Small intestine (tissue), 7 donors: ENCODE results near the gene PFKFB4. TPM values are rescaled to one million over a fixed set of nuclear protein-coding genes. Genes with fewer than 3 reads are reported as not detected.

Experiments
- DNase-seq, 2 donors: peaks; one replicate each; pipeline versions ENCODE4 v3.0.0 to v3.0.0-alpha.2; 2013
- FAIRE-seq: peaks from 2 replicates; lab custom pipeline; 2012; peaks lifted over from hg19 to GRCh38; lab: Jason Lieb, UNC
- H3K27ac ChIP-seq, 3 donors: one replicate each; pipeline ENCODE4 v1.5.1; 2013; ENCODE audit warnings: low read length in 2 of 3, mild to moderate bottlenecking in 2 of 3, control low read depth in 1 of 3, inconsistent platforms in 1 of 3, low read depth in 1 of 3, moderate library complexity in 1 of 3
- H3K27me3 ChIP-seq, 3 donors: one replicate each; pipeline ENCODE4 v1.6.1; 2013; ENCODE audit warnings: low read length in 3 of 3, inconsistent platforms in 1 of 3; ENCODE audit not compliant: control insufficient read depth in 3 of 3, insufficient read depth in 3 of 3
- H3K36me3 ChIP-seq, 3 donors: one replicate each; pipeline ENCODE4 v1.6.1; 2013; ENCODE audit warnings: low read length in 3 of 3, inconsistent platforms in 1 of 3, low read depth in 1 of 3, mild to moderate bottlenecking in 1 of 3, moderate library complexity in 1 of 3; ENCODE audit not compliant: control insufficient read depth in 3 of 3, insufficient read depth in 2 of 3
- H3K4me1 ChIP-seq, 3 donors: one replicate each; pipeline ENCODE4 v1.6.1; 2013; ENCODE audit warnings: low read length in 2 of 3, inconsistent platforms in 1 of 3, low read depth in 1 of 3, mild to moderate bottlenecking in 1 of 3, moderate library complexity in 1 of 3; ENCODE audit not compliant: control insufficient read depth in 3 of 3, insufficient read depth in 2 of 3
- H3K4me3 ChIP-seq, 3 donors: one replicate each; pipeline ENCODE4 v1.5.1; 2013; ENCODE audit warnings: low read length in 3 of 3, control low read depth in 1 of 3, inconsistent platforms in 1 of 3, low read depth in 1 of 3, mild to moderate bottlenecking in 1 of 3, moderate library complexity in 1 of 3
- H3K9me3 ChIP-seq, 2 donors: one replicate each; pipeline ENCODE4 v1.6.1; 2013; ENCODE audit warnings: low read depth in 1 of 2, low read length in 1 of 2; ENCODE audit not compliant: control insufficient read depth in 2 of 2, insufficient read depth in 1 of 2
- WGBS, 3 donors: extraction: QIAGEN DNeasy Blood & Tissue Kit; methylation state at CpG; one replicate each; pipeline ENCODE4 v1.1.7; 2013; 5-methylcytosine and 5-hydroxymethylcytosine counted together
- polyA plus RNA-seq, 4 donors: library from polyadenylated mRNA; stranded (reverse) in 3 of 4; unstranded in 1 of 4; fragments of 200-250 nt in 3 of 4; fragments of 120-200 nt in 1 of 4; gene quantifications; one replicate each; pipeline versions ENCODE4 v1.2.1 to v1.2.3, GENCODE V29; 2013
- donor health status: healthy with polysubstance abuse.
- donor health status: control.
- donor health status: control.
- donor health status: Bipolar disorder and iron deficiency.
- donor health status: healthy.

PFKFB4 gene
- polyA plus RNA-seq, 4 donors = 11.3 to 44.5 (median 19.1) TPM

DNA sequence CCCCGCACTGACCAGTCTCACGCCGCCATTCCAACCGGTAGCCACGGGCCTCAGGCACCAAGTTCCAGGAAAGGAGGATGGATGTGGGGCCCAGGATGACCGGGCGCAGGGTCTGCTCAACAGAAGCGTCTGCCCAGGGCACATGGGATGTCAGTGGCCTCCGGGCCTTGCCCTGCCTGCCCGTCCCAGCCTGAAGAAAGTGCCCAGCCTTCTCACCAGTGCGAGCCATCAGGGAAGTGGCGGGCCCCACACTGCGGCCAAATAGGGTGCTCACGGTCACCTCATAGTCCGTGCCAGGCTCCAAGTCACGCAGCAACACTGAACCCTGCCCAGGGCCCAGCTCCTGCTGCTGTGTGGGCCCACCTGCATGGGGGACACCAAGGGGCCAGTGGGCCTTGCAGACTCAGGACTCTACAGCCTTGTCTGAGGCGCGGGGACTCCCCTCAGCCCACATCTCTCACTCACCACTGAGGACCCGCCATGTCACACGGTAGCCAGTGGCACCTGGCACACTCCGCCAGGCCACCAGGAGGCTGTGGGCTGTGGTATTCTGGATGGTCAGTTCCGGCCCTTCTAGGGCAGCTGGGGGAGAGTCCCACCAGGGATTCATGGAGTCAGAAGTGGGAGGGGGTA is 35.4 kb upstream of the PFKFB4 start:
- no peak for FAIRE-seq
- DNase-seq = no peak
- Histone ChIP-seq H3K36me3 (peaks cover 0 to 60% (median 0%) of the 10 kb centered on the region in 3 donors), H3K4me1 (peaks cover 0 to 17% (median 0%) of the 10 kb centered on the region in 3 donors), H3K4me3 (no peak overlapping the region), H3K27me3 (peaks cover 0 to 11% (median 6%) of the 10 kb centered on the region in 3 donors), H3K27ac (no peak overlapping the region), H3K9me3 (no peaks in the 10 kb centered on the region)
- 89 to 92% (median 89%) methylated on average over 17 to 22 of the region's 22 CpGs for WGBS, 3 donors

DNA sequence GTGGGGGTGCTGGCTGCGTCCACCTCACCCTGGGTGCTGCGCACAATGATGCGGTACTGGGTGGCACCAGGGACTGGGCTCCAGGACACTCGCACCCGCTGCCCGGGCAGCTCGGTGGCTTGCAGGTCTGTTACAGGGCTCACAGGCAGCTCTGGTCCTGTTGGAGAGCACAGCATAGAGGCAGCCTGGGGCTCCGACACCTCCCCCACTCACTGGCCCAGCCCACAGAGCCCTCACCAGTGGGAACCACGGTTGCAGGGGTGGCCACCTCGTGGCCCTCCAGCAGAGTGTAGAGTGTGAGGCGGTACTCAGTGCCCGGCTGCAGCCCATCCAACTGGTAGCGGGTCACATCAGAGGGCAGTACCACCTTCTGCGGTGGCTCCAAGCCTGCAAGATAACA is 34.8 kb upstream of the PFKFB4 start:
- Histone ChIP-seq H3K27me3 (peaks cover 0 to 11% (median 6%) of the 10 kb centered on the region in 3 donors), H3K27ac (no peak overlapping the region), H3K9me3 (no peaks in the 10 kb centered on the region), H3K36me3 (peaks cover 0 to 60% (median 0%) of the 10 kb centered on the region in 3 donors), H3K4me3 (no peak overlapping the region), H3K4me1 (peaks cover 0 to 17% (median 0%) of the 10 kb centered on the region in 3 donors)
- no peak for FAIRE-seq
- DNase-seq = no peak
- WGBS, 3 donors = 87 to 91% (median 90%) methylated on average over 14 of the region's 14 CpGs

DNA sequence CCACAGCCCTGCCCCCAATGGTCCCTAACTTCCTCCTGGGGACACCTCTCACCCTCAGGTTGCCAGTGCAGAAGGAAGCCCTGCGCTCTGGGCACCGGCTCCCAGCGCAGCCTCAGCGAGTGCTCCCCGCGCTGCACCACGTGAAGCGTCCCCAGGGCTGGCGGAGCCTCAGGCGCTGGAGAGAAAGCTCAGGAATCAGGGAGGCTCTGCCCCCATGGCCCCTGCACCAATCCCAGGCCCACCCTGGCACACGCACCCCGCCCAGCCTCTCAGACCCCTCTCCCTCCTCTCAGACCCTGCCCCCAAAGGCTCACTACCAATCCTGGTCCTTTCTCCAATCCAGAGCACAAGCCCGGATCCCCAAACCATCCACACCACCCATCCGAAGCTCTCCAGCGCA is 31.6 kb upstream of the PFKFB4 start:
- Histone ChIP-seq H3K27ac (no peak overlapping the region), H3K27me3 (peaks cover 0 to under 1% (median 0%) of the 10 kb centered on the region in 3 donors), H3K4me1 (no peaks in the 10 kb centered on the region), H3K4me3 (no peak overlapping the region), H3K9me3 (no peaks in the 10 kb centered on the region), H3K36me3 (peaks cover 0 to 89% (median 0%) of the 10 kb centered on the region in 3 donors)
- FAIRE-seq = no peak
- DNase-seq = no peak
- 64 to 73% (median 65%) methylated on average over 14 to 15 of the region's 15 CpGs for WGBS, 3 donors

DNA sequence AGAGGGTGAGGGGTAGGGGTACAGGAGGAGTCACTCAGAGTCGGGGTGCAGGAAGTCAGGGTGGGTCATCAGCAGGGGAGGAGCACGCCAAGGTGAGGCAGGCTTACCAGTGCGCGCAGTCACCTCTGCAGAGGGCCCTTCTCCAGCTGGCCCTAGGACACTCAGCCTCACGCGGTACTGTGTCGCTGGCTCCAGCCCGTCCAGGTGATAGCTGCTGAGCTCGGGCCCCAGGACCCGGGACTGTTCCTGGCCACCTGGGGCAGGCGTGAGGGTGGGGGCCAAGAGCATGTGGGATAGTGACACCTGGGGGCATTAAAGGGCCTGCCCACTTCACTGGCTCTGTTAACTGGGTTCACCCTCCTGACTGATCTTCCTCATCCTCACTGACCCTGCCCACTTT is 31.1 kb upstream of the PFKFB4 start:
- Histone ChIP-seq H3K27ac (no peak overlapping the region), H3K36me3 (peaks cover 0 to 89% (median 0%) of the 10 kb centered on the region in 3 donors), H3K27me3 (no peaks in the 10 kb centered on the region), H3K4me3 (no peak overlapping the region), H3K9me3 (no peaks in the 10 kb centered on the region), H3K4me1 (no peaks in the 10 kb centered on the region)
- FAIRE-seq (no peak), DNase-seq (no peak)
- WGBS, 3 donors = 41 to 80% (median 69%) methylated on average over 8 to 11 of the region's 11 CpGs

DNA sequence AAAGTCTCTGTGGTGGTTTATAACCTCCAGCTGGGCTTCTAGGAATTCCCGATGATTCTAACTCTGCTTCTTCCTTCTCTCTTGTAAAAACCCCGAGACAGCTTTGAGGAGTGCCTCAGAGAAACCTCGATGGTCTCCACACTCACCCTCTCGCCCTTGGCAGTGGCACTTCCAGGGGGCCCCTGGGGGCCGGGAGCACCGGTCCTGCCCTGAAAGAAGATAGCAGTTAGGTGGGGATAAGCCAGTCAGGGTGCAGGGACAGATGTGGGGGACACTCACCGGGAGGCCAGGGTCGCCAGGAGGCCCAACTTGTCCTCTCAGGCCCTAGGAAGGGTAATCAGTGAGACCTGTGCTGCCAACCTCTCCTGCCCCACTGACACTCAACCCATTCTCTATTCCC is 28.8 kb upstream of the PFKFB4 start:
- FAIRE-seq (no peak), DNase-seq (no peak)
- no peak overlapping the region for H3K27ac ChIP-seq
- 65 to 85% (median 70%) methylated on average over 8 of the region's 8 CpGs for WGBS, 3 donors
- no peak overlapping the region for H3K4me3 ChIP-seq
- H3K27me3 ChIP-seq = no peaks in the 10 kb centered on the region
- H3K4me1 ChIP-seq = no peaks in the 10 kb centered on the region
- peaks cover 0 to 90% (median 0%) of the 10 kb centered on the region in 3 donors for H3K36me3 ChIP-seq
- no peaks in the 10 kb centered on the region for H3K9me3 ChIP-seq

DNA sequence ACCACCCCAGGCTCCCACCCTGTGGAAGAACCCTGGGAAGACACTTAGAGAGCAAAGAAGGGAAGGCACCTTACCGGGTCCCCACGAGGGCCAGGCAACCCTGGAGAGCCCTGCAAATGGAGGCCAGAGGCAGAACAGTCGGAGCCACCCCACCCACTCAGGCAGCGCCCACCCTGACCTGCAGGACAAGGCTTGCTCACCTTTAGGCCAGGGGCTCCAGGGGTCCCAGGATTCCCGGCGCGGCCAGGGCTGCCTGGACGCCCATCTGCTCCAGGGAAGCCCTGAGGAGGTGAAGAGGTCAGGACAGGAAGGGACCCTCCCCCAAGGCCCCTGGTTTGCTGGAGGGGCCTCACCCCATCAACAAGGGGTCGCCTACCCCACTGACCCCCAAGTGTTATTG is 28.2 kb upstream of the PFKFB4 start:
- Histone ChIP-seq H3K4me3 (no peak overlapping the region), H3K27ac (no peak overlapping the region), H3K36me3 (peaks cover 0 to 88% (median 0%) of the 10 kb centered on the region in 3 donors), H3K9me3 (no peaks in the 10 kb centered on the region), H3K4me1 (no peaks in the 10 kb centered on the region), H3K27me3 (no peaks in the 10 kb centered on the region)
- FAIRE-seq = no peak
- no peak for DNase-seq
- WGBS, 3 donors = 85 to 87% (median 86%) methylated on average over 7 to 9 of the region's 9 CpGs

DNA sequence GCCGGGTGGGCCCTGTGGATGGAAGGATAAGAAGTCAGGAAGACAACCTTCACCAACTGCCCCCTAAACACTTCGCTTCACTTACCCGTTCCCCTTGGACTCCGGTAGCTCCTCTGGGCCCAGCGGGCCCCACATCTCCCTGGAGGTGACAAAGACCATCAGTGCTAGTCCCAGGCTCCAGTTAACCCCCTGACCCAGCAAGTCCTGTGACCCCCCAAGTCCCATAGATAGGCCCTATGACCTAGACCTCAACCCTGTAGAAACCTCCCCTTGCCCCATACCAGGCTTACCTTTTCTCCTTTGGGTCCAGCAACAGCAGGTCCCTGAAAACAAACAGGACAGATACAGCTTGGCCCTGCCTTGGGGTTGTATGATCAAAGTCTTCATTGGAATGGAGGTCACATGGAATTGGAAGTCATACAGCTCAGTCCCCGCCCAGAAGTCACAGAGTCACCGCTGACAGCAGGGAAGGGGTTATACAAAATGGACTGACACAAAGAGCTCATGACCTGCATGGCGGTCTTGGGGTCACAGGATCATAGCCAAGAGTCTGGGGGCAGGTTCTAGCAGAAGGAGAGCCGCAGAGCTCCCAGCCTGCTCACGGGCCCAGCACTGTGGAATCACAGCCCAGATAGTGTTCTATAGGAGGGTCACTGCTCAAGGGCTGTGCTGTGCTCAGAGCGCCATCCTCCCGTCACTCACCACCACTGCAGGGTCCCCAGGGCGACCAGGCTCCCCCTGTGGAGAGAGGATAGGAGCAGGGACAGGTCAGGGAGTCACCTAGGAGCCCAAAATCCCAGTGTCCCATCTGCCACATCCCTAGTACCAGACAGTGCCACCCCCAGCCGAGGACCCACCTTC is 25.2 kb upstream of the PFKFB4 start:
- Histone ChIP-seq H3K27ac (no peak overlapping the region), H3K27me3 (no peaks in the 10 kb centered on the region), H3K36me3 (peaks cover 0 to 89% (median 0%) of the 10 kb centered on the region in 3 donors), H3K4me3 (no peak overlapping the region), H3K9me3 (no peaks in the 10 kb centered on the region), H3K4me1 (no peaks in the 10 kb centered on the region)
- DNase-seq = peak in 1 of 2 donors; percentile 38
- WGBS, 3 donors = 75 to 87% (median 80%) methylated on average over 14 of the region's 14 CpGs
- no peak for FAIRE-seq

DNA sequence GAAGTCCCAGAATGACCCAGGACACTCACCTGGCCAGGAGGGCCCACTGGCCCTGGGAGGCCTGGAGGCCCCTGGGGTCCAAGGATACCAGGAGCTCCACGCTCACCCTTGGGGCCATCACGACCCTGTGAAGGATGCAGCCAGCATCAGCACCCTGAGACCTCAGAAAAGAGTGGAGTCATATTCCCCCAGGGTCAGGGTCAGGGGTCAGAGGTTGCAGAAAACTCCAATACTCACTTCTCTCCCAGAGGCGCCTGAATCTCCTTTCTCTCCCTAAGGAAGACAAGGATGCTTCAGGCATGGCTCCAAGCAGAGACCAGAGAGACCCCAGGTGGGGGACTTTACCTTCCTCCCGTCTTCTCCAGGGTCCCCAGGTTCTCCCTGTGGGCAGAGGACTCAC is 20.0 kb upstream of the PFKFB4 start:
- peaks cover 0 to 74% (median 0%) of the 10 kb centered on the region in 3 donors for H3K36me3 ChIP-seq
- H3K9me3 ChIP-seq = no peaks in the 10 kb centered on the region
- no peaks in the 10 kb centered on the region for H3K27me3 ChIP-seq
- H3K4me1 ChIP-seq = peaks cover 0 to 12% (median 0%) of the 10 kb centered on the region in 3 donors
- FAIRE-seq (no peak), DNase-seq (no peak)
- no peak overlapping the region for H3K27ac ChIP-seq
- 64 to 76% (median 68%) methylated on average over 4 of the region's 4 CpGs for WGBS, 3 donors
- no peak overlapping the region for H3K4me3 ChIP-seq
